ENCODE measurements around the gene POLA1. TPM values are rescaled to one million over a fixed set of nuclear protein-coding genes. Genes with fewer than 3 reads are reported as not detected.

Gene POLA1
- total RNA-seq, 4 donors from 2014 or later: 1.2 to 9.1 (median 5.4) TPM

DNA sequence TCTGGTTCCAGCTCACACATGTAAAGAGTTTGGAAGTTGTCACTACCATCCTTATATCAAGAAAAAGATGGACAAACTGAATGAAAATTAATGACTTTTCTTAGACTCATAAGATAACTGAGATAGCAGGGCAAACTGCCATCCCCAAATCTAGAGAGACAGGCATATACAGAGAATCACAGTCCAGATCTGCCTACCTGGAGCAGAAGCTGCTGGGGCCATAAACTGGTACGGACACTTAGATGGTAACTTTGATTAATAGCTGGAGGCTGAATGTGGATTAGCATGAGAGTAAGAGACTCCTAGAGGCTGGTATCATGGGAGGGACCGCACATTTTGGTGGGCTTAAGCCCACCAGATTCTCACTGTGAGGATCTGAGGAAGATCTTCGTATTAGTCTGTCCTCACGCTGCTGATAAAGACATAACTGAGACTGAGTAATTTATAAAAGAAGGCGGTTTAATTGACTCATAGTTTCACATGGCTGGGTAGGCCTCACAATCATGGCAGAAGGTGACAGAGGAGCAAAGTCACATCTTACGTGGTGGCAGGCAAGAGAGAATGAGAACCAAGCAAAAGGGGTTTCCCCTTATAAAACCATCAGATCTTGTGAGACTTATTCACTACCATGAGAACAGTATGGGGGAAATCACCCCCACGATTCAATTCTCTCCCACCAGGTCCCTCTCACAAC is 10.8 kb upstream of the POLA1 start:
- no peak for TF ChIP-seq POLR2A (IDR thresholded peaks at IDR 0.05)
- TF ChIP-seq POLR2AphosphoS5 (IDR thresholded peaks at IDR 0.05): no peak
- TF ChIP-seq EP300 (IDR thresholded peaks at IDR 0.05; ENCODE audit: low read depth): no peak
- TF ChIP-seq, protein P1, sequence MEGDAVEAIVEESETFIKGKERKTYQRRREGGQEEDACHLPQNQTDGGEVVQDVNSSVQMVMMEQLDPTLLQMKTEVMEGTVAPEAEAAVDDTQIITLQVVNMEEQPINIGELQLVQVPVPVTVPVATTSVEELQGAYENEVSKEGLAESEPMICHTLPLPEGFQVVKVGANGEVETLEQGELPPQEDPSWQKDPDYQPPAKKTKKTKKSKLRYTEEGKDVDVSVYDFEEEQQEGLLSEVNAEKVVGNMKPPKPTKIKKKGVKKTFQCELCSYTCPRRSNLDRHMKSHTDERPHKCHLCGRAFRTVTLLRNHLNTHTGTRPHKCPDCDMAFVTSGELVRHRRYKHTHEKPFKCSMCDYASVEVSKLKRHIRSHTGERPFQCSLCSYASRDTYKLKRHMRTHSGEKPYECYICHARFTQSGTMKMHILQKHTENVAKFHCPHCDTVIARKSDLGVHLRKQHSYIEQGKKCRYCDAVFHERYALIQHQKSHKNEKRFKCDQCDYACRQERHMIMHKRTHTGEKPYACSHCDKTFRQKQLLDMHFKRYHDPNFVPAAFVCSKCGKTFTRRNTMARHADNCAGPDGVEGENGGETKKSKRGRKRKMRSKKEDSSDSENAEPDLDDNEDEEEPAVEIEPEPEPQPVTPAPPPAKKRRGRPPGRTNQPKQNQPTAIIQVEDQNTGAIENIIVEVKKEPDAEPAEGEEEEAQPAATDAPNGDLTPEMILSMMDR (IDR thresholded peaks at IDR 0.05): no peak
- in situ Hi-C loops (cut with MboI; ENCODE audit: low pct_ligation_motif_present in 1 of 4, low pct_unique_long_range_greater_than_20kb in 1 of 4, low sequenced_read_pairs in 3 of 4) (no loop called here), intact Hi-C loops (cut with DNase I; ENCODE audit: low total_unique reads) (no loop called here)
- no peaks in the 10 kb centered on the region for H3K27me3 ChIP-seq
- H3K4me1 ChIP-seq: no peaks in the 10 kb centered on the region
- H3K36me3 ChIP-seq: no peaks in the 10 kb centered on the region
- DNase-seq: no peak
- H3K4me3 ChIP-seq: no peak overlapping the region
- H3K27ac ChIP-seq: no peak overlapping the region
- H3K9me3 ChIP-seq: no peaks in the 10 kb centered on the region
- WGBS, 2 donors (ENCODE audit: low coverage in 1 of 2): 75% methylated on average over 7 of the region's 7 CpGs; no CpG with 5 or more reads in 1 of the 2 donors

DNA sequence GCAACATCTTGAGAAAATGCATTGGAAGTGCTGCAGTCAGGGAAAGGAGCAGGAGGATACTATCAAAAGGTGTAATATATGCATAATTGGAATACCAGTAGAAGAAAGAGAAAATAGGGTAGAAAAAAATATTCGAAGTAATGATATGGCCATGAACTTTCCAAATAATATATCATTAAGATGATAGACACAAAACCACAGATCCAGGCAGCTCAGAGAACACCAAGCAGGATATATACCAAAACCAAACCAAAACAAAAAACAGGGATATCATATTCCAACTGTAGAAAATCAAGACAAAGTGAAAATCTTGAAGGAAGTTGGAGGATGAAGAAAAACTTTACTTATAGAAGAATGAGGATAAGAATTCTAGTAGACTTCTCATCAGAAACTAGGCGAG is 9.7 kb upstream of the POLA1 start:
- intact Hi-C loops (cut with DNase I; ENCODE audit: low total_unique reads) (no loop called here), in situ Hi-C loops (cut with MboI; ENCODE audit: low pct_ligation_motif_present in 1 of 4, low pct_unique_long_range_greater_than_20kb in 1 of 4, low sequenced_read_pairs in 3 of 4) (no loop called here)
- Histone ChIP-seq H3K36me3 (no peaks in the 10 kb centered on the region), H3K9me3 (no peaks in the 10 kb centered on the region), H3K4me1 (no peaks in the 10 kb centered on the region), H3K27me3 (no peaks in the 10 kb centered on the region), H3K27ac (no peak overlapping the region), H3K4me3 (no peak overlapping the region)
- TF ChIP-seq POLR2AphosphoS5 (IDR thresholded peaks at IDR 0.05) (no peak), POLR2A (IDR thresholded peaks at IDR 0.05) (no peak), EP300 (IDR thresholded peaks at IDR 0.05; ENCODE audit: low read depth) (no peak)
- TF ChIP-seq, protein P1 (IDR thresholded peaks at IDR 0.05): no peak
- 63 to 67% methylated on average over 1 to 2 of the region's 2 CpGs for WGBS, 2 donors (ENCODE audit: low coverage in 1 of 2)
- no peak for DNase-seq

DNA sequence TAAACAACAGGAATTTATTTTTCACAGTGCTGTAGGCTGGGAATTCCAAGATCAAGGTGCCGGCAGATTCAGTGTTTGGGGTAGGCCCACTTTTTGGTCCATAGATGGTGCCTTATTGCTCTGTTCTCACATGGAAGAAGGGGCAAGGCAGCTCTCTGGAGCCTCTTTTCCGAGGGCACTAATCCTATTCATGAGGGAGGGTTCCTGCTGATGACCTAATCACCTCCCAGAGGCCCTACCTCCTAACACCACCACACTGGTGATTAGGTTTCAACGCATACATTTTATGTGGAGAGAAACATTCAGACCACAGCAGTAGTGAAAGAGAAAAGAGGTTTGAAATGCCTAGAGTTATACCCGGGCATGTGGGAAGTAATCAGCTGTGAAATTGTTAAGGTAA is 1.4 kb upstream of the POLA1 start:
- intact Hi-C loops (cut with DNase I; ENCODE audit: low total_unique reads): no loop called here
- Histone ChIP-seq H3K4me1 (peaks cover 0 to 8% (median 2%) of the 10 kb centered on the region in 4 donors), H3K27me3 (no peaks in the 10 kb centered on the region), H3K36me3 (no peaks in the 10 kb centered on the region), H3K4me3 (no peak overlapping the region), H3K27ac (no peak overlapping the region), H3K9me3 (no peaks in the 10 kb centered on the region)
- 20 to 68% methylated on average over 1 to 4 of the region's 4 CpGs for WGBS, 2 donors (ENCODE audit: low coverage in 1 of 2)
- in situ Hi-C loops (cut with MboI; ENCODE audit: low pct_ligation_motif_present in 1 of 4, low pct_unique_long_range_greater_than_20kb in 1 of 4, low sequenced_read_pairs in 3 of 4): no loop called here
- TF ChIP-seq EP300 (IDR thresholded peaks at IDR 0.05; ENCODE audit: low read depth) (no peak), POLR2AphosphoS5 (IDR thresholded peaks at IDR 0.05) (no peak), POLR2A (IDR thresholded peaks at IDR 0.05) (no peak)
- TF ChIP-seq, protein P1 (IDR thresholded peaks at IDR 0.05): no peak
- DNase-seq: no peak

DNA sequence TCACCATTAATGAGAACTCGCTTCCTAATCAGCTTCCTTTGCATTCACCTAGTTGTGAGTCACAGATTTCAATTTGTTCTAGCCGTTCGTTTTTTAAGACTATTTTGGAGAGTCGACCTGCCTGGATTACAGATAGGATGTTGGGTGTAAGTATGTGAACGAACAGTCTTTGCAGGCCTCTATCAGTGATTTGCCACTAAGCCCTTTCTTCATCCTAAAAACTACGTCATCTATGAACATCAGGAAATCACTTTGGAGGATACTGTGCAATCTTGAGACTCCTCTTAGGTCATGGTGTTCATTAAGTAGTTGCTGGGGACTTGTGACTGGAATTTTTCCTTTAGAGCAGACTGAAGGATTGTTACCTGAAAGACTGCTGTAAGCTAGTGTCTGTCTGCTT is 1.1 kb downstream of the POLA1 start:
- Histone ChIP-seq H3K27ac (no peak overlapping the region), H3K27me3 (no peaks in the 10 kb centered on the region), H3K9me3 (no peaks in the 10 kb centered on the region), H3K4me1 (peaks cover 0 to 8% (median 2%) of the 10 kb centered on the region in 4 donors), H3K4me3 (no peak overlapping the region), H3K36me3 (no peaks in the 10 kb centered on the region)
- WGBS, 2 donors (ENCODE audit: low coverage in 1 of 2): 51% methylated on average over 6 of the region's 6 CpGs; no CpG with 5 or more reads in 1 of the 2 donors
- DNase-seq: no peak
- in situ Hi-C loops (cut with MboI; ENCODE audit: low pct_ligation_motif_present in 1 of 4, low pct_unique_long_range_greater_than_20kb in 1 of 4, low sequenced_read_pairs in 3 of 4) (no loop called here), intact Hi-C loops (cut with DNase I; ENCODE audit: low total_unique reads) (no loop called here)
- TF ChIP-seq POLR2A (IDR thresholded peaks at IDR 0.05): no peak
- no peak for TF ChIP-seq EP300 (IDR thresholded peaks at IDR 0.05; ENCODE audit: low read depth)
- TF ChIP-seq, protein P1 (IDR thresholded peaks at IDR 0.05): no peak
- TF ChIP-seq POLR2AphosphoS5 (IDR thresholded peaks at IDR 0.05): no peak

All from transverse colon (tissue), 4 donors.